ENCODE measurements around the gene AGR2.

DNA sequence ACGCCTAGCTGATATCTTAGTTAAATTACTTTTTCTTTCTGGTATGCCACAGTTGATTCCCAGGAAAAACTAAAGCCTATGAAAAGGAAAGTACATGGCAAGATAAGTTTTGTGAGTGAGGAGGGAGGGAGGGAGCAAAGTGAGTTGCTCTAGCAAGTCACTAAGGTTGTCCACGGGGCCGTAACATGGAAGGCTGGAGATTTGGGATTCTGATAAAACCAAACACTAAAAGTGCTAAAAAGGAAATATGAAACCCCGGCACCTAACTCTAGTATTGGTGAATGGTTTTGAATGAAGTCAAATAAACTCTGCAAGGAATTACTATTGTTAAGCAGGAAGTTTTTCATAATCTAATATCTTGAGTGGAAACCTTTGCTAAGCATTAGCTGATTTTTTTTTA lies 1.7 kb downstream of the AGR2 start:
- TF ChIP-seq ZNF274 (IDR thresholded peaks at IDR 0.05; ENCODE audit: low read depth, low read length): no peak
- no peak for TF ChIP-seq YY1 (IDR thresholded peaks at IDR 0.05; ENCODE audit: insufficient read depth, insufficient read length)
